A549 (cell line): ENCODE data around the gene CALML3. TPM values are rescaled to one million over a fixed set of nuclear protein-coding genes. Genes with fewer than 3 reads are reported as not detected.

Experiments used
- ATAC-seq, 2 experiments: fragments of 200-7000 bp in 1 of 2; fragments of >200 bp in 1 of 2; cut with Nextera tagmentation in 1 of 2; cut with Tn5 transposase in 1 of 2; 3 replicates each; pipeline versions ENCODE4 v1.8.0 to v1.9.1; 2018 to 2020; ENCODE audit warnings: mild to moderate bottlenecking in 1 of 2, moderate library complexity in 1 of 2
- CTCF ChIA-PET: fragments of 300-600 bp; sonication (Branson Sonifier 250); formaldehyde crosslinking; extraction: SDS; loops from one replicate; lab custom pipeline; 2021; ENCODE audit warnings: antibody characterized with exemption, inconsistent platforms; lab: Yijun Ruan, JAX
- POLR2A ChIA-PET: fragments of 350-600 bp; formaldehyde crosslinking; extraction: SDS; loops from one replicate; lab custom pipeline; 2021; ENCODE audit warnings: antibody characterized with exemption, inconsistent platforms; lab: Yijun Ruan, JAX
- DNase-seq, 2 experiments: peaks; one replicate each; pipeline versions ENCODE4 v3.0.0 to v3.0.0-alpha.2; 2011 to 2016; ENCODE audit warnings: low read depth in 1 of 2, low spot score in 1 of 2
- FAIRE-seq: peaks from 2 replicates; lab custom pipeline; 2011; peaks lifted over from hg19 to GRCh38; lab: Jason Lieb, UNC
- H3K27ac ChIP-seq, 2 experiments: fragments of >200 bp; sonication (Bioruptor Twin); formaldehyde crosslinking; 3 replicates each; pipeline ENCODE4 v1.5.1; 2016 to 2017
- H3K4me1 ChIP-seq: fragments of >200 bp; sonication (Bioruptor Twin); formaldehyde crosslinking; 3 replicates; pipeline ENCODE4 v1.6.1; 2016
- H3K4me2 ChIP-seq: fragments of >200 bp; sonication (Bioruptor Twin); formaldehyde crosslinking; 3 replicates; pipeline ENCODE4 v1.6.1; 2016
- H3K4me3 ChIP-seq: fragments of >200 bp; sonication (Bioruptor Twin); formaldehyde crosslinking; 3 replicates; pipeline ENCODE4 v1.5.1; 2016
- H3K9me3 ChIP-seq: fragments of >200 bp; sonication (Bioruptor Twin); formaldehyde crosslinking; 3 replicates; pipeline ENCODE4 v1.6.1; 2016
- BHLHE40 ChIP-seq: IDR thresholded peaks from 2 replicates; pipeline ENCODE4 v1.6.1; 2012; ENCODE audit warnings: low read depth, low read length, inconsistent platforms
- CBX2 ChIP-seq: fragments of 200-600 bp; sonication (generic); IDR thresholded peaks from 2 replicates; pipeline ENCODE4 v1.6.1; 2016; ENCODE audit warnings: low read depth, mild to moderate bottlenecking, borderline replicate concordance
- EP300 ChIP-seq, 2 experiments: fragments of >200 bp; sonication (Bioruptor Twin); formaldehyde crosslinking; IDR thresholded peaks; 2 replicates in 1 of 2; 3 replicates in 1 of 2; pipeline ENCODE4 v1.6.1; 2016 to 2017
- ESRRA ChIP-seq: fragments of 150-350 bp; IDR thresholded peaks from 2 replicates; pipeline ENCODE4 v1.6.1; 2014; ENCODE audit warnings: mild to moderate bottlenecking, low read length, borderline replicate concordance
- FOSL2 ChIP-seq, 2 experiments: fragments of 450-650 bp in 1 of 2; fragments of >200 bp in 1 of 2; sonication (Bioruptor Twin) in 1 of 2; formaldehyde crosslinking; IDR thresholded peaks; 2 replicates each; pipeline versions ENCODE4 v1.5.0 to v1.6.1; 2016 to 2020; ENCODE audit warnings: mild to moderate bottlenecking in 1 of 2, moderate library complexity in 1 of 2
- FOXS1 ChIP-seq: fragments of 250-450 bp; sonication (Bioruptor Pico); IDR thresholded peaks from 2 replicates; pipeline ENCODE4 v1.5.0; 2020; ENCODE audit warnings: mild to moderate bottlenecking, moderate library complexity
- HOXB13 ChIP-seq: fragments of 250-450 bp; sonication (Bioruptor Pico); IDR thresholded peaks from 2 replicates; pipeline ENCODE4 v1.5.0; 2020; ENCODE audit warnings: low read depth, mild to moderate bottlenecking, moderate library complexity
- KDM1A ChIP-seq: fragments of 200-600 bp; sonication (generic); IDR thresholded peaks from 2 replicates; pipeline ENCODE4 v1.6.1; 2016; ENCODE audit warnings: low read depth, mild to moderate bottlenecking
- MAFK ChIP-seq: fragments of 450-650 bp; IDR thresholded peaks from 2 replicates; pipeline ENCODE4 v1.6.1; 2014; ENCODE audit not compliant: partially characterized antibody
- MAZ ChIP-seq: fragments of 150-350 bp; IDR thresholded peaks from 2 replicates; pipeline ENCODE4 v1.6.1; 2014; ENCODE audit warnings: antibody characterized with exemption, low read depth, low read length, borderline replicate concordance
- MYC ChIP-seq: IDR thresholded peaks from 2 replicates; pipeline ENCODE4 v1.6.1; 2012; ENCODE audit warnings: mild to moderate bottlenecking, inconsistent platforms, low read length, improper control_type of control experiment, borderline replicate concordance
- NPAS2 ChIP-seq: fragments of 250-450 bp; sonication (Bioruptor Pico); IDR thresholded peaks from 2 replicates; pipeline ENCODE4 v1.8.0; 2022; ENCODE audit warnings: mild to moderate bottlenecking, moderate library complexity, borderline replicate concordance
- POLR2AphosphoS2 ChIP-seq: conservative IDR thresholded peaks from 2 replicates; pipeline ENCODE4 v1.6.1; 2012; ENCODE audit warnings: low read length, improper control_type of control experiment, inconsistent platforms
- RAD21 ChIP-seq, 2 experiments: fragments of >200 bp in 1 of 2; sonication (Bioruptor Twin) in 1 of 2; formaldehyde crosslinking in 1 of 2; IDR thresholded peaks in 1 of 2; conservative IDR thresholded peaks in 1 of 2; 2 replicates in 1 of 2; 3 replicates in 1 of 2; pipeline ENCODE4 v1.6.1; 2012 to 2018; ENCODE audit warnings: inconsistent platforms in 1 of 2
- RARB ChIP-seq: fragments of 250-450 bp; sonication (Bioruptor Pico); IDR thresholded peaks from 2 replicates; pipeline ENCODE4 v1.8.0; 2021; ENCODE audit warnings: mild to moderate bottlenecking, moderate library complexity
- RFX5 ChIP-seq: fragments of 450-650 bp; IDR thresholded peaks from 2 replicates; pipeline ENCODE4 v1.7.1; 2014; ENCODE audit warnings: antibody characterized with exemption, mild to moderate bottlenecking, moderate library complexity
- RNF2 ChIP-seq: fragments of 200-600 bp; sonication (generic); IDR thresholded peaks from 2 replicates; pipeline ENCODE4 v1.6.1; 2016; ENCODE audit warnings: low read depth, mild to moderate bottlenecking, antibody characterized with exemption, moderate library complexity, borderline replicate concordance
- SMC3 ChIP-seq: fragments of >200 bp; sonication (Bioruptor Twin); formaldehyde crosslinking; IDR thresholded peaks from 3 replicates; pipeline ENCODE4 v1.6.1; 2018; ENCODE audit warnings: inconsistent platforms
- TP53 ChIP-seq: fragments of 250-450 bp; sonication (Bioruptor Pico); IDR thresholded peaks from 2 replicates; pipeline ENCODE4 v1.5.0; 2021; ENCODE audit warnings: mild to moderate bottlenecking, moderate library complexity
- ZNF302 ChIP-seq: fragments of 250-450 bp; sonication (Bioruptor Pico); IDR thresholded peaks from 2 replicates; pipeline ENCODE4 v1.9.0; 2021; ENCODE audit warnings: inconsistent platforms, mild to moderate bottlenecking, moderate library complexity
- WGBS: methylation state at CpG from one replicate; pipeline ENCODE4 v1.1.6; 2017; ENCODE audit errors: missing lambda C conversion rate; 5-methylcytosine and 5-hydroxymethylcytosine counted together
- polyA plus RNA-seq, 4 experiments: library from polyadenylated mRNA; depleted of rRNA in 3 of 4; stranded (reverse); fragments of >200 nt; fragmentation: RNase III in 1 of 4; extraction: RNeasy Plus Mini Kit Qiagen cat#74134 plus additional on column Dnase treatment in 1 of 4; gene quantifications; 2 replicates in 3 of 4; 3 replicates in 1 of 4; pipeline ENCODE4 v1.2.3, GENCODE V29; 2011 to 2017
- TF ChIP-seq, protein P1 (sequence below): fragments of 250-450 bp; sonication (Bioruptor Pico); IDR thresholded peaks from 2 replicates; pipeline ENCODE4 v1.5.0; 2021; ENCODE audit warnings: mild to moderate bottlenecking, moderate library complexity, borderline replicate concordance
- TF ChIP-seq, protein P2 (sequence below): fragments of >200 bp; sonication (Bioruptor Twin); formaldehyde crosslinking; IDR thresholded peaks from 2 replicates; pipeline ENCODE4 v1.6.1; 2016
- TF ChIP-seq, protein P3 (sequence below): fragments of 450-650 bp; IDR thresholded peaks from 2 replicates; pipeline ENCODE4 v1.6.1; 2014; ENCODE audit warnings: antibody characterized with exemption
- TF ChIP-seq, protein P4 (sequence below): IDR thresholded peaks from 2 replicates; pipeline ENCODE4 v1.6.1; 2012; ENCODE audit warnings: low read depth, borderline replicate concordance

Gene CALML3
- polyA plus RNA-seq, 2 of the 4 experiments (the other 2 are of a cell fraction), result not detected

DNA sequence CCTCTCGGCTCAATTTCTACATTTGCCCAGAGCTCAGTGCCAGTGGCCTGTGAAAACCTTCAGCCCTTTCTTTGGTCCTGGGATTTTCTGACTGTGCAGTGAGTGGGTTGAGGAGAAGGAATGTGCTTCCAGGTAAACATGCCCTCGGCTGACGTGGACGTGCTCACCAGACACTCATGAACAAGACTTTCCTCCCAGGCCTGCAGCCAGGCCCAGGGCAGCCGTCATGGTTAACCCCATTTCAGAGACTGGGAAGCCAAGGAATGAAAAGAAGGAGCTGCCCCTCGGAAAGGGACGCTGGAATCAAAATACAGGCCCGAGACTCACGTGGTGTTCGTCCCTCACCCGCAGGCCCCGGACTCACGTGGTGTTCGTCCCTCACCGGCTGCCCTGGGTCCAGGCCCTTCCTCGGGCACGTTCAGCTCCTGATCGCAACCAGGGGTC lies 16.6 kb upstream of the CALML3 start:
- 90% methylated on average over 18 of the region's 18 CpGs for WGBS
- H3K4me2 ChIP-seq, result no peak overlapping the region
- H3K4me1 ChIP-seq, result no peaks in the 10 kb centered on the region
- no peak overlapping the region for H3K27ac ChIP-seq
- no peak for TF ChIP-seq MAFK
- TF ChIP-seq, protein P1, sequence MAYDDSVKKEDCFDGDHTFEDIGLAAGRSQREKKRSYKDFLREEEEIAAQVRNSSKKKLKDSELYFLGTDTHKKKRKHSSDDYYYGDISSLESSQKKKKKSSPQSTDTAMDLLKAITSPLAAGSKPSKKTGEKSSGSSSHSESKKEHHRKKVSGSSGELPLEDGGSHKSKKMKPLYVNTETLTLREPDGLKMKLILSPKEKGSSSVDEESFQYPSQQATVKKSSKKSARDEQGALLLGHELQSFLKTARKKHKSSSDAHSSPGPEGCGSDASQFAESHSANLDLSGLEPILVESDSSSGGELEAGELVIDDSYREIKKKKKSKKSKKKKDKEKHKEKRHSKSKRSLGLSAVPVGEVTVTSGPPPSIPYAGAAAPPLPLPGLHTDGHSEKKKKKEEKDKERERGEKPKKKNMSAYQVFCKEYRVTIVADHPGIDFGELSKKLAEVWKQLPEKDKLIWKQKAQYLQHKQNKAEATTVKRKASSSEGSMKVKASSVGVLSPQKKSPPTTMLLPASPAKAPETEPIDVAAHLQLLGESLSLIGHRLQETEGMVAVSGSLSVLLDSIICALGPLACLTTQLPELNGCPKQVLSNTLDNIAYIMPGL (CRISPR knock-in tag), result no peak
- TF ChIP-seq BHLHE40, result no peak
- TF ChIP-seq ESRRA, result no peak
- no peak for TF ChIP-seq SMC3
- no peak for TF ChIP-seq FOXS1
- TF ChIP-seq RAD21 (conservative IDR thresholded peaks at IDR 0.05 in 1 of 2, IDR thresholded peaks at IDR 0.05 in 1 of 2), result no peak
- TF ChIP-seq, protein P2, sequence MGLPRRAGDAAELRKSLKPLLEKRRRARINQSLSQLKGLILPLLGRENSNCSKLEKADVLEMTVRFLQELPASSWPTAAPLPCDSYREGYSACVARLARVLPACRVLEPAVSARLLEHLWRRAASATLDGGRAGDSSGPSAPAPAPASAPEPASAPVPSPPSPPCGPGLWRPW, result no peak
- no peak for TF ChIP-seq ZNF302 (CRISPR knock-in tag)
- no peak for TF ChIP-seq RFX5
- ATAC-seq (no peak), FAIRE-seq (no peak), DNase-seq (no peak)
- POLR2A ChIA-PET, result interaction anchor here (0.6 kb wide), 1 partner anchor 284 kb away, joined by 4 read pairs; no protein-coding TSS in a partner anchor
- no peak overlapping the region for H3K4me3 ChIP-seq
- CTCF ChIA-PET, result interaction anchor here (1.0 to 1.4 kb wide), 2 partner anchors 31 to 115 kb away, joined by 4 to 5 read pairs; no protein-coding TSS in a partner anchor
- H3K9me3 ChIP-seq, result no peaks in the 10 kb centered on the region

DNA sequence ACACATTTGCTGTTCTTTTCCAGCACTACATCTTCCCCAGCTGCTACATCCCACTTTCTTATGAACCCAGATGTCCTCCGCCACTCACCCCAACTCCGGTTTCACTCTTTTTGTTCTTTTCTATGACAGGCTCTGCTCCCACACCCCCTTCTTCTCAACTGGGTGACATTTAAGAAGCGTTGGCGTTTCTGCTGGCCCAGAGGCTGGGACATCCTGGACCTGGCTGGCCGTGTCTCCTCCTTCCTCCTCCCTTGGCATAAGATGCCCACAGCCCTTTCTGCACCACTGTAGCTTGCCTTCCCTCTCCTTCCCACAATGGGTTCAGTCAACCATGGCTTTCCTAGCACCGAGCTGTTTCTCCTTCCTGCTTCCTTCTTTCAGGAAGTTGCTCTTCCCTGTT lies 16.0 kb upstream of the CALML3 start:
- POLR2A ChIA-PET, result interaction anchor here (0.6 kb wide), 1 partner anchor 284 kb away, joined by 4 read pairs; no protein-coding TSS in a partner anchor
- H3K4me1 ChIP-seq, result no peaks in the 10 kb centered on the region

DNA sequence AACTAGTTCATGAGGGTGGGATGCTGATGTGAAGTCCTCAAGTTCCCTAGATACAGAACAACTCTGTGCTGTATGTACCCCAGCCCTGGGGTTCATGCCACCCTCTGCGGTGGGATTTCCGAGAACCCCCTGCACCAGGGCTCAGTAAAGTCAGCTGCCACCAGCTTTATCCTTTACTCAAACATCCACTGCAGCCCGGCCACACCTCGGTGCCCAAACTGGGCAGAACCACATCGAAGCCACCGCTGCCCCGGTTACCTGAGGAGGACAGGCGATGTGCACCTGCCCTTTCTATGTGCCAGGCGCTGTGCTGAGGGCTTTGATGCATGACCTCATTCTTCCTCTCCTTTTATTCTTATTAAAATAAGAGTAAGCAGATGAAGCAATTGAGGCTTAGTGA lies 15.5 kb upstream of the CALML3 start:
- CTCF ChIA-PET, result interaction anchor here (1.0 to 1.4 kb wide), 2 partner anchors 32 to 114 kb away, joined by 4 to 5 read pairs; no protein-coding TSS in a partner anchor
- POLR2A ChIA-PET, result no interaction called here
- TF ChIP-seq RARB (CRISPR knock-in tag) (no peak), NPAS2 (CRISPR knock-in tag) (no peak), FOSL2 (IDR thresholded peaks at IDR 0.05) (no peak), FOSL2 (CRISPR knock-in tag; IDR thresholded peaks at IDR 0.05) (no peak), POLR2AphosphoS2 (no peak), CBX2 (no peak), MAZ (no peak), TP53 (CRISPR knock-in tag) (no peak), EP300 (IDR thresholded peaks at IDR 0.05) (no peak), HOXB13 (no peak), MYC (no peak), KDM1A (no peak)
- TF ChIP-seq, protein P3, sequence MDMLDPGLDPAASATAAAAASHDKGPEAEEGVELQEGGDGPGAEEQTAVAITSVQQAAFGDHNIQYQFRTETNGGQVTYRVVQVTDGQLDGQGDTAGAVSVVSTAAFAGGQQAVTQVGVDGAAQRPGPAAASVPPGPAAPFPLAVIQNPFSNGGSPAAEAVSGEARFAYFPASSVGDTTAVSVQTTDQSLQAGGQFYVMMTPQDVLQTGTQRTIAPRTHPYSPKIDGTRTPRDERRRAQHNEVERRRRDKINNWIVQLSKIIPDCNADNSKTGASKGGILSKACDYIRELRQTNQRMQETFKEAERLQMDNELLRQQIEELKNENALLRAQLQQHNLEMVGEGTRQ, result no peak
- TF ChIP-seq, protein P4, sequence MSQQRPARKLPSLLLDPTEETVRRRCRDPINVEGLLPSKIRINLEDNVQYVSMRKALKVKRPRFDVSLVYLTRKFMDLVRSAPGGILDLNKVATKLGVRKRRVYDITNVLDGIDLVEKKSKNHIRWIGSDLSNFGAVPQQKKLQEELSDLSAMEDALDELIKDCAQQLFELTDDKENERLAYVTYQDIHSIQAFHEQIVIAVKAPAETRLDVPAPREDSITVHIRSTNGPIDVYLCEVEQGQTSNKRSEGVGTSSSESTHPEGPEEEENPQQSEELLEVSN, result no peak
- TF ChIP-seq, all 56 proteins: peak for 0

More for the DNA sequence above, 16.0 kb upstream of the CALML3 start:
- H3K27ac ChIP-seq, result no peak overlapping the region
- no peak for TF ChIP-seq RNF2
- 87% methylated on average over 6 of the region's 6 CpGs for WGBS
- CTCF ChIA-PET, result interaction anchor here (1.0 to 1.4 kb wide), 2 partner anchors 32 to 114 kb away, joined by 4 to 5 read pairs; no protein-coding TSS in a partner anchor
- H3K4me2 ChIP-seq, result no peak overlapping the region
- H3K4me3 ChIP-seq, result no peak overlapping the region
- no peak for DNase-seq
- H3K9me3 ChIP-seq, result no peaks in the 10 kb centered on the region
- no peak for FAIRE-seq
- no peak for ATAC-seq

More for the DNA sequence above, 15.5 kb upstream of the CALML3 start:
- WGBS, result 72% methylated on average over 9 of the region's 9 CpGs
- Histone ChIP-seq H3K27ac (no peak overlapping the region), H3K9me3 (no peaks in the 10 kb centered on the region), H3K4me2 (no peak overlapping the region), H3K4me3 (no peak overlapping the region), H3K4me1 (no peaks in the 10 kb centered on the region)
- ATAC-seq (no peak), FAIRE-seq (no peak), DNase-seq (no peak)
